ENCODE data around the gene GLMN. TPM values are rescaled to one million over a fixed set of nuclear protein-coding genes. Genes with fewer than 3 reads are reported as not detected.
"Not testable (repeated sequence)": the region's sequence is repeated elsewhere in the genome, so short reads cannot be mapped to it uniquely, and the experiment has no call there.

GLMN gene
- polyA plus RNA-seq, 2 donors = 7.5 to 22.1 TPM

DNA sequence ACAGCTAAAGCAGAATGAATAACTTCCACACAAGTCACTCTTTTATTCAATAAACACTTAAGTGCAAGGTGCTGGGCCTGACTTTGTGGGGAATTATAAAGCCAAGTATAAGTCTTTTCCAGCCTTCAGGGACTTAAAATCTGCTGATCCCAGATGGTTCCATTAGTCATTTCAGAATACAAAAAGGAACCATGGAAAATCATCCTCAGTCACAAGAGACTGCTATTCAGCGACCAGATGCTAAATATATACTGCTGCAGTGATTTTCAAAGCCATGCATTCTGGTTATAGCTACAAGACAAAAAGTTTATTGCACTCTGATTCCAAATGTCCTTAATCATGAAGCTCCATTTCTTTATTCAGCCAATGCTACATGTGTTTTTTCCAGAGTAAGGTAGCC is 25.7 kb downstream of the GLMN start:
- no peak overlapping the region for H3K4me3 ChIP-seq (ENCODE audit: low read depth in 1 of 2, low read length in 2 of 2)
- H3K9me3 ChIP-seq (ENCODE audit: control insufficient read depth in 2 of 2, insufficient read depth in 1 of 2, low read depth in 1 of 2, low read length in 1 of 2) = no peaks in the 10 kb centered on the region
- 83 to 86% methylated on average over 1 of the region's 1 CpG for WGBS, 2 donors
- no peaks in the 10 kb centered on the region for H3K27me3 ChIP-seq (ENCODE audit: control insufficient read depth in 1 of 2, insufficient read depth in 2 of 2, low read length in 2 of 2)
- H3K4me1 ChIP-seq (ENCODE audit: control insufficient read depth in 2 of 2, insufficient read depth in 2 of 2, low read length in 1 of 2) = no peaks in the 10 kb centered on the region
- H3K27ac ChIP-seq (ENCODE audit: low read depth in 2 of 2, low read length in 1 of 2) = no peak overlapping the region
- peaks cover 5 to 7% of the 10 kb centered on the region in 2 donors for H3K36me3 ChIP-seq (ENCODE audit: control insufficient read depth in 2 of 2, insufficient read depth in 2 of 2, low read length in 1 of 2)

DNA sequence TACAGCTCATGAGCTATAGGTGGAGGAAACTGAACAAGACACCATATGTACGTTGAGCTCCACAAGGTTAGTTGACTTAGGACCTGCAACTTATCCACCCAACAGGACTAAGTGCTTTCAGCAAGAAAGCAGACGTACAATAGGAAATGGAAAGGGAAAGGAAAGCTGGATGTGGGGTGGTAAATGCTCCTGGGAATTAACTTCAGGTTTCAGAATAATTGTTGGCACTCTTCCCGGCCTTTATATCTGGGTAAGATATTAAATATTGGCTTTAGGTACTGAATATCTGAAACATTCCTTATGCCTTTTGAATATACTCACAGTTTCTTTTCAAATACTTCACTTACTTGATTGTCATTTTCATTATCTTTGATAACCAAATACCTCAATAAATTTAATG is 36.3 kb downstream of the GLMN start:
- H3K27ac ChIP-seq (ENCODE audit: low read depth in 2 of 2, low read length in 1 of 2) = no peak overlapping the region
- no peaks in the 10 kb centered on the region for H3K27me3 ChIP-seq (ENCODE audit: control insufficient read depth in 1 of 2, insufficient read depth in 2 of 2, low read length in 2 of 2)
- no peaks in the 10 kb centered on the region for H3K9me3 ChIP-seq (ENCODE audit: control insufficient read depth in 2 of 2, insufficient read depth in 1 of 2, low read depth in 1 of 2, low read length in 1 of 2)
- H3K4me1 ChIP-seq (ENCODE audit: control insufficient read depth in 2 of 2, insufficient read depth in 2 of 2, low read length in 1 of 2) = no peaks in the 10 kb centered on the region
- no peak overlapping the region for H3K4me3 ChIP-seq (ENCODE audit: low read depth in 1 of 2, low read length in 2 of 2)
- WGBS, 2 donors = 81 to 89% methylated on average over 3 of the region's 3 CpGs
- no peaks in the 10 kb centered on the region for H3K36me3 ChIP-seq (ENCODE audit: control insufficient read depth in 2 of 2, insufficient read depth in 2 of 2, low read length in 1 of 2)

DNA sequence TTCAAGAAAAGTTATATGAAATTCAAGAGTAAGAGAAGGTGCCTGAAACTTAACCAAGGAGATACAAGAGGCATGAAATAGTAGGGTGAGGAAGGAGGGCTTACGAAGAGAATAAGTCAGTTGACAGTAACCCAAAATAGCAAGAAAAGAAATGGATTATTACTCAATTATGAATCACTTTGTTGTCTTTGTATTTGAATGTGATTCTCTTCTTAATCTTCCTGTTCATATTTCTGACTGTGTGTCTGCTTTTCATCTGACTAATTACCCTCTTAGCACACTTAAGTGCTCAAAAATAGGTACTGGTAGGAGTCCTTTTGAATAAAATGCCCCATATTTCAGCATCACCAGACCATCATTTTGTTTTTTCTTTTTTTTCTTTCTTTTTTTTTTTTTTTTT is 39.4 kb downstream of the GLMN start:
- Histone ChIP-seq H3K27me3 (ENCODE audit: control insufficient read depth in 1 of 2, insufficient read depth in 2 of 2, low read length in 2 of 2) (no peaks in the 10 kb centered on the region), H3K9me3 (ENCODE audit: control insufficient read depth in 2 of 2, insufficient read depth in 1 of 2, low read depth in 1 of 2, low read length in 1 of 2) (no peaks in the 10 kb centered on the region), H3K27ac (ENCODE audit: low read depth in 2 of 2, low read length in 1 of 2) (no peak overlapping the region), H3K4me3 (ENCODE audit: low read depth in 1 of 2, low read length in 2 of 2) (no peak overlapping the region), H3K36me3 (ENCODE audit: control insufficient read depth in 2 of 2, insufficient read depth in 2 of 2, low read length in 1 of 2) (no peaks in the 10 kb centered on the region), H3K4me1 (ENCODE audit: control insufficient read depth in 2 of 2, insufficient read depth in 2 of 2, low read length in 1 of 2) (no peaks in the 10 kb centered on the region)
- WGBS, 2 donors = 65 to 90% methylated on average over 1 of the region's 1 CpG

DNA sequence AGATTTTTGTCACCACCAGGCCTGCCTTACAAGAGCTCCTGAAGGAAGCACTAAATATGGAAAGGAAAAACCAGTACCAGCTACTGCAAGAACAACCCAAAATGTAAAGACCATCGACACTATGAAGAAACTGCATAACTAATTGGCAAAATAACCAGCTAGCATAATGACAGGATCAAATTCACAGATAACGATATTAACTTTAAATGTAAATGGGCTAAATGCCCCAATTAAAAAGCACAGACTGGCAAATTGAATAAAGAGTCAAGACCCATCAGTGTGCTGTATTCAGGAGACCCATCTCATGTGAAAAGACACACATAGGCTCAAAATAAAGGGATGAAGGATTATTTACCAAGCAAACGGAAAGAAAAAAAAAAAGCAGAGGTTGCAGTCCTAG is 44.1 kb downstream of the GLMN start:
- H3K36me3 ChIP-seq (ENCODE audit: control insufficient read depth in 2 of 2, insufficient read depth in 2 of 2, low read length in 1 of 2); H3K4me3 ChIP-seq (ENCODE audit: low read depth in 1 of 2, low read length in 2 of 2); H3K27me3 ChIP-seq (ENCODE audit: control insufficient read depth in 1 of 2, insufficient read depth in 2 of 2, low read length in 2 of 2); H3K9me3 ChIP-seq (ENCODE audit: control insufficient read depth in 2 of 2, insufficient read depth in 1 of 2, low read depth in 1 of 2, low read length in 1 of 2); H3K27ac ChIP-seq (ENCODE audit: low read depth in 2 of 2, low read length in 1 of 2); H3K4me1 ChIP-seq (ENCODE audit: control insufficient read depth in 2 of 2, insufficient read depth in 2 of 2, low read length in 1 of 2): not testable (repeated sequence)
- 80 to 83% methylated on average over 3 of the region's 3 CpGs for WGBS, 2 donors

DNA sequence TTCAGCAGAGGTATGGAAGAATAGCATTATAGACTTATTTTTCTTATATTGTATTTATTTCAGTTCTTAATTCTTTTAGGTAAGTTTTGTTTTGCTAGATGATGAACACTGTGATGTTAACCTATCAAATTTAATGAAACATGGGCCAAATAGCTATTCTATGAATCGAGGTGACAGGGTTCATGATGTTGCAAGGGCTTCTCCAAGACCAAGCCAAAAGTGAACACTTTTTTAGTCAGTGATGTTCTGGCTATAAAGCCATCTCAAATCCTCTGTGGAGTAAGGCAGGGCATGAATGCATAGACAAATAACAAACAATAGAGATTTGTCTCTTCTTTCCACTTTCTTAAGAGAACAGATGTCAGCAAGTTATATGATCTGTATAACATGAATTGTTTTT is 54.4 kb downstream of the GLMN start:
- Histone ChIP-seq H3K36me3 (ENCODE audit: control insufficient read depth in 2 of 2, insufficient read depth in 2 of 2, low read length in 1 of 2) (no peaks in the 10 kb centered on the region), H3K9me3 (ENCODE audit: control insufficient read depth in 2 of 2, insufficient read depth in 1 of 2, low read depth in 1 of 2, low read length in 1 of 2) (no peaks in the 10 kb centered on the region), H3K27me3 (ENCODE audit: control insufficient read depth in 1 of 2, insufficient read depth in 2 of 2, low read length in 2 of 2) (no peaks in the 10 kb centered on the region), H3K4me3 (ENCODE audit: low read depth in 1 of 2, low read length in 2 of 2) (no peak overlapping the region), H3K4me1 (ENCODE audit: control insufficient read depth in 2 of 2, insufficient read depth in 2 of 2, low read length in 1 of 2) (no peaks in the 10 kb centered on the region), H3K27ac (ENCODE audit: low read depth in 2 of 2, low read length in 1 of 2) (no peak overlapping the region)
- WGBS, 2 donors = 83 to 90% methylated on average over 1 of the region's 1 CpG

GRCh38 chr1:92240034-92240433 is 58.8 kb downstream of the GLMN start:
- H3K4me1 ChIP-seq (ENCODE audit: control insufficient read depth in 2 of 2, insufficient read depth in 2 of 2, low read length in 1 of 2) = no peaks in the 10 kb centered on the region
- H3K9me3 ChIP-seq (ENCODE audit: control insufficient read depth in 2 of 2, insufficient read depth in 1 of 2, low read depth in 1 of 2, low read length in 1 of 2) = no peaks in the 10 kb centered on the region
- no peaks in the 10 kb centered on the region for H3K27me3 ChIP-seq (ENCODE audit: control insufficient read depth in 1 of 2, insufficient read depth in 2 of 2, low read length in 2 of 2)
- no peak overlapping the region for H3K4me3 ChIP-seq (ENCODE audit: low read depth in 1 of 2, low read length in 2 of 2)
- H3K36me3 ChIP-seq (ENCODE audit: control insufficient read depth in 2 of 2, insufficient read depth in 2 of 2, low read length in 1 of 2) = no peaks in the 10 kb centered on the region
- H3K27ac ChIP-seq (ENCODE audit: low read depth in 2 of 2, low read length in 1 of 2) = no peak overlapping the region
- WGBS, 2 donors = 68 to 88% methylated on average over 2 of the region's 2 CpGs

- H3K36me3 ChIP-seq (ENCODE audit: control insufficient read depth in 2 of 2, insufficient read depth in 2 of 2, low read length in 1 of 2) = no peaks in the 10 kb centered on the region
- H3K27ac ChIP-seq (ENCODE audit: low read depth in 2 of 2, low read length in 1 of 2) = no peak overlapping the region
- H3K9me3 ChIP-seq (ENCODE audit: control insufficient read depth in 2 of 2, insufficient read depth in 1 of 2, low read depth in 1 of 2, low read length in 1 of 2) = no peaks in the 10 kb centered on the region
- no peak overlapping the region for H3K4me3 ChIP-seq (ENCODE audit: low read depth in 1 of 2, low read length in 2 of 2)
- H3K27me3 ChIP-seq (ENCODE audit: control insufficient read depth in 1 of 2, insufficient read depth in 2 of 2, low read length in 2 of 2) = no peaks in the 10 kb centered on the region
- no peaks in the 10 kb centered on the region for H3K4me1 ChIP-seq (ENCODE audit: control insufficient read depth in 2 of 2, insufficient read depth in 2 of 2, low read length in 1 of 2)
- WGBS, 2 donors = 79 to 83% methylated on average over 1 of the region's 1 CpG
Measured at GRCh38 chr1:92230736-92231135, 68.1 kb downstream of the GLMN start.

GRCh38 chr1:92228401-92228800 is 70.4 kb downstream of the GLMN start:
- H3K4me1 ChIP-seq (ENCODE audit: control insufficient read depth in 2 of 2, insufficient read depth in 2 of 2, low read length in 1 of 2) = no peaks in the 10 kb centered on the region
- no peak overlapping the region for H3K4me3 ChIP-seq (ENCODE audit: low read depth in 1 of 2, low read length in 2 of 2)
- no peaks in the 10 kb centered on the region for H3K36me3 ChIP-seq (ENCODE audit: control insufficient read depth in 2 of 2, insufficient read depth in 2 of 2, low read length in 1 of 2)
- no peaks in the 10 kb centered on the region for H3K27me3 ChIP-seq (ENCODE audit: control insufficient read depth in 1 of 2, insufficient read depth in 2 of 2, low read length in 2 of 2)
- no peaks in the 10 kb centered on the region for H3K9me3 ChIP-seq (ENCODE audit: control insufficient read depth in 2 of 2, insufficient read depth in 1 of 2, low read depth in 1 of 2, low read length in 1 of 2)
- H3K27ac ChIP-seq (ENCODE audit: low read depth in 2 of 2, low read length in 1 of 2) = no peak overlapping the region
- WGBS, 2 donors = 69 to 81% methylated on average over 3 of the region's 3 CpGs

GRCh38 chr1:92219028-92219427 is 79.8 kb downstream of the GLMN start:
- H3K27me3 ChIP-seq (ENCODE audit: control insufficient read depth in 1 of 2, insufficient read depth in 2 of 2, low read length in 2 of 2) = no peaks in the 10 kb centered on the region
- no peak overlapping the region for H3K27ac ChIP-seq (ENCODE audit: low read depth in 2 of 2, low read length in 1 of 2)
- peaks cover 0 to 2% of the 10 kb centered on the region in 2 donors for H3K9me3 ChIP-seq (ENCODE audit: control insufficient read depth in 2 of 2, insufficient read depth in 1 of 2, low read depth in 1 of 2, low read length in 1 of 2)
- no peaks in the 10 kb centered on the region for H3K4me1 ChIP-seq (ENCODE audit: control insufficient read depth in 2 of 2, insufficient read depth in 2 of 2, low read length in 1 of 2)
- no peak overlapping the region for H3K4me3 ChIP-seq (ENCODE audit: low read depth in 1 of 2, low read length in 2 of 2)
- no peaks in the 10 kb centered on the region for H3K36me3 ChIP-seq (ENCODE audit: control insufficient read depth in 2 of 2, insufficient read depth in 2 of 2, low read length in 1 of 2)

DNA sequence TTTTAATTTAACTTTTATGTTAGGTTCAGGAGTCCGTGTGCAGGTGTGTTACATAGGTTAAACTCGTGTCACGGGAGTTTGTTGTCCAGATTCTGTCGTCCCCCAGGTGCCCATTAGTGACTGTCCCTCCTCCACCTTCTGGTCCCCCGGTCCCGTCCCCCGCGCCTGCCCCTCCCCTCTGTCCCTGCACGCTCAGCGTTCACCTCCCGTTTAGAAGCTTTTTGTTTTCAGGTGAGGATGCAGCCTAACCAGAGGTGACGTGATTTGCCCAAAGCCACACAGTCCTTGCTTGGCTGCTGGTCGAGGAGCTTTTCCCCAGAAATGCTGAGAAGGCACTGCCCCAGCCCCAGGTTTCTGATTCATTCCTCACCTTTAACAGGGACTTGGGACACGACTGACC is 80.2 kb downstream of the GLMN start:
- Histone ChIP-seq H3K4me1 (ENCODE audit: control insufficient read depth in 2 of 2, insufficient read depth in 2 of 2, low read length in 1 of 2) (no peaks in the 10 kb centered on the region), H3K9me3 (ENCODE audit: control insufficient read depth in 2 of 2, insufficient read depth in 1 of 2, low read depth in 1 of 2, low read length in 1 of 2) (peaks cover 0 to 2% of the 10 kb centered on the region in 2 donors), H3K27me3 (ENCODE audit: control insufficient read depth in 1 of 2, insufficient read depth in 2 of 2, low read length in 2 of 2) (no peaks in the 10 kb centered on the region), H3K4me3 (ENCODE audit: low read depth in 1 of 2, low read length in 2 of 2) (no peak overlapping the region), H3K27ac (ENCODE audit: low read depth in 2 of 2, low read length in 1 of 2) (no peak overlapping the region), H3K36me3 (ENCODE audit: control insufficient read depth in 2 of 2, insufficient read depth in 2 of 2, low read length in 1 of 2) (no peaks in the 10 kb centered on the region)
- 75 to 86% methylated on average over 14 of the region's 14 CpGs for WGBS, 2 donors
